CD4-positive, CD25-positive, alpha-beta regulatory T cell (primary cell): Measurements from ENCODE around the gene ZGPAT. TPM values are rescaled to one million over a fixed set of nuclear protein-coding genes. Genes with fewer than 3 reads are reported as not detected.
A peak's percentile ranks its signal among the peaks of the same experiment; 100 is the strongest.

Experiments
- ATAC-seq, 2 donors: fragments of 150-1000 bp; cut with Tn5 transposase; one replicate each; pipeline ENCODE4 v1.10.0; 2021; ENCODE audit warnings: low read depth in 2 of 2, moderate number of reproducible peaks in 2 of 2, moderate library complexity in 1 of 2
- DNase-seq, 3 donors: peaks; one replicate each; pipeline versions ENCODE4 v3.0.0 to v3.0.0-alpha.2; 2012 to 2022; ENCODE audit warnings: mixed read lengths in 1 of 3
- H3K27ac ChIP-seq: one replicate; pipeline ENCODE4 v1.7.0; 2013; ENCODE audit warnings: mild to moderate bottlenecking, low read length; ENCODE audit not compliant: insufficient read depth, poor library complexity, severe bottlenecking
- H3K27me3 ChIP-seq: one replicate; pipeline ENCODE4 v1.7.0; 2013; ENCODE audit warnings: low read length; ENCODE audit not compliant: control insufficient read depth, insufficient read depth
- H3K36me3 ChIP-seq: one replicate; pipeline ENCODE4 v1.7.0; 2013; ENCODE audit warnings: mild to moderate bottlenecking, low read length, moderate library complexity; ENCODE audit not compliant: control insufficient read depth, insufficient read depth
- H3K4me1 ChIP-seq: 2 replicates; pipeline ENCODE4 v1.7.0; 2013; ENCODE audit warnings: mild to moderate bottlenecking, low read length; ENCODE audit not compliant: insufficient read depth, control insufficient read depth, poor library complexity, severe bottlenecking
- H3K4me3 ChIP-seq: one replicate; pipeline ENCODE4 v1.7.0; 2013; ENCODE audit warnings: low read depth, mild to moderate bottlenecking, low read length, moderate library complexity
- H3K9me3 ChIP-seq, 2 experiments: 1 replicate in 1 of 2; 2 replicates in 1 of 2; pipeline ENCODE4 v1.7.0; 2013; ENCODE audit warnings: low read length in 2 of 2, mild to moderate bottlenecking in 1 of 2, moderate library complexity in 1 of 2; ENCODE audit not compliant: control insufficient read depth in 2 of 2
- H3K27ac Mint-ChIP-seq, 3 donors: one replicate each; pipeline ENCODE4 v1.8.0; 2020 to 2022; ENCODE audit warnings: mild to moderate bottlenecking in 3 of 3, mixed read lengths in 3 of 3, moderate library complexity in 2 of 3
- H3K27me3 Mint-ChIP-seq: one replicate; pipeline ENCODE4 v1.8.0; 2022; ENCODE audit warnings: mild to moderate bottlenecking, mixed read lengths
- H3K36me3 Mint-ChIP-seq: one replicate; pipeline ENCODE4 v1.8.0; 2020; ENCODE audit warnings: mixed read lengths
- H3K4me1 Mint-ChIP-seq, 4 donors: one replicate each; pipeline ENCODE4 v1.8.0; 2020 to 2022; ENCODE audit warnings: mixed read lengths in 4 of 4, mild to moderate bottlenecking in 1 of 4
- H3K4me3 Mint-ChIP-seq, 4 donors: one replicate each; pipeline ENCODE4 v1.8.0; 2020 to 2022; ENCODE audit warnings: mild to moderate bottlenecking in 4 of 4, mixed read lengths in 4 of 4, moderate library complexity in 3 of 4
- H3K9me3 Mint-ChIP-seq, 7 donors: one replicate each; pipeline ENCODE4 v1.8.0; 2020 to 2022; ENCODE audit warnings: mixed read lengths in 7 of 7, mild to moderate bottlenecking in 3 of 7, moderate library complexity in 2 of 7
- polyA plus RNA-seq, 4 donors: library from polyadenylated mRNA; unstranded; fragments of 300-500 nt; fragmentation: Illumina TruSeq; gene quantifications; one replicate each; pipeline ENCODE4 v1.2.3, GENCODE V29; 2021
- total RNA-seq: library from RNA; stranded (reverse); gene quantifications from one replicate; pipeline ENCODE4 v1.2.3, GENCODE V29; 2022

The ZGPAT gene
- total and polyA plus RNA-seq, 5 donors from 2014 or later = 34.0 to 51.5 (median 42.4) TPM

DNA sequence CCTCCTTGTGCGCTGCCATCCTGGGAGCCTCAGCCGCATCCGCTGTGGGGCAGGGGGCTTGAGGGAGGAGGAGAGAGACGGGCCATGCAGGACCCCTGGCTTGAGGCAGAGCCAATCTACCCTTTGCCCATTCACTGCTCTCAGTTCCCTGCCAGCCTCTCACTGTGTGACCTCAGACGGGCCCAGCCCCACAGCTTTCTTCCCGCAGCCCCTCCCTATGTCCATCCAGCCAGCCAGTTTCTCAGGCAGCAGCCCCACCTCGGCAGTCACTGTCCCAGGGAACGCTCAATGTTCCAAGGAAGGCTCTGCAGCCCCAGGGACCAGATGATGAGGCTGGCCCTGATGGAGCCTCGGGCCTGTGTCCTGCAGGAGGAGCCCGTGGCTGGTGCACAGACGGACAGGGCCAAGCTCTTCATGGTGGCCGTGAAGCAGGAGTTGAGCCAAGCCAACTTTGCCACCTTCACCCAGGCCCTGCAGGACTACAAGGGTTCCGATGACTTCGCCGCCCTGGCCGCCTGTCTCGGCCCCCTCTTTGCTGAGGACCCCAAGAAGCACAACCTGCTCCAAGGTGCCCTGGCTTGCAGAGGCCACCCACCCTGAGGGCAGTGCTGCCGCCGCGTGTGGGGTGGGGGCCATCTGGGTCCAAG is 15.3 kb upstream of the ZGPAT start:
- peaks cover 18% of the 10 kb centered on the region for H3K4me1 ChIP-seq
- H3K9me3 ChIP-seq = no peaks in the 10 kb centered on the region
- no peak overlapping the region for H3K4me3 Mint-ChIP-seq
- no peaks in the 10 kb centered on the region for H3K27me3 ChIP-seq
- DNase-seq = no peak
- no peak overlapping the region for H3K27ac ChIP-seq
- H3K27me3 Mint-ChIP-seq = no peaks in the 10 kb centered on the region
- H3K9me3 Mint-ChIP-seq = peaks cover 0 to 5% (median 0%) of the 10 kb centered on the region in 7 donors
- ATAC-seq = no peak
- H3K4me1 Mint-ChIP-seq = peaks cover 0 to 16% (median 0%) of the 10 kb centered on the region in 4 donors
- H3K36me3 Mint-ChIP-seq = no peaks in the 10 kb centered on the region
- H3K4me3 ChIP-seq = no peak overlapping the region
- no peaks in the 10 kb centered on the region for H3K36me3 ChIP-seq
- peak overlapping the region in 1 of 3 donors; percentile 71 for H3K27ac Mint-ChIP-seq

GRCh38 chr20:63693083-63693732 is 14.6 kb upstream of the ZGPAT start:
- Histone ChIP-seq H3K9me3 (no peaks in the 10 kb centered on the region), H3K4me1 (peaks cover 17% of the 10 kb centered on the region), H3K36me3 (no peaks in the 10 kb centered on the region), H3K4me3 (no peak overlapping the region), H3K27ac (no peak overlapping the region), H3K27me3 (no peaks in the 10 kb centered on the region)
- Mint-ChIP-seq H3K4me1 (peaks cover 0 to 15% (median 0%) of the 10 kb centered on the region in 4 donors), H3K36me3 (no peaks in the 10 kb centered on the region), H3K27me3 (no peaks in the 10 kb centered on the region), H3K9me3 (peaks cover 0 to 5% (median 0%) of the 10 kb centered on the region in 7 donors), H3K4me3 (no peak overlapping the region), H3K27ac (no peak overlapping the region)
- no peak for ATAC-seq
- DNase-seq = no peak

DNA sequence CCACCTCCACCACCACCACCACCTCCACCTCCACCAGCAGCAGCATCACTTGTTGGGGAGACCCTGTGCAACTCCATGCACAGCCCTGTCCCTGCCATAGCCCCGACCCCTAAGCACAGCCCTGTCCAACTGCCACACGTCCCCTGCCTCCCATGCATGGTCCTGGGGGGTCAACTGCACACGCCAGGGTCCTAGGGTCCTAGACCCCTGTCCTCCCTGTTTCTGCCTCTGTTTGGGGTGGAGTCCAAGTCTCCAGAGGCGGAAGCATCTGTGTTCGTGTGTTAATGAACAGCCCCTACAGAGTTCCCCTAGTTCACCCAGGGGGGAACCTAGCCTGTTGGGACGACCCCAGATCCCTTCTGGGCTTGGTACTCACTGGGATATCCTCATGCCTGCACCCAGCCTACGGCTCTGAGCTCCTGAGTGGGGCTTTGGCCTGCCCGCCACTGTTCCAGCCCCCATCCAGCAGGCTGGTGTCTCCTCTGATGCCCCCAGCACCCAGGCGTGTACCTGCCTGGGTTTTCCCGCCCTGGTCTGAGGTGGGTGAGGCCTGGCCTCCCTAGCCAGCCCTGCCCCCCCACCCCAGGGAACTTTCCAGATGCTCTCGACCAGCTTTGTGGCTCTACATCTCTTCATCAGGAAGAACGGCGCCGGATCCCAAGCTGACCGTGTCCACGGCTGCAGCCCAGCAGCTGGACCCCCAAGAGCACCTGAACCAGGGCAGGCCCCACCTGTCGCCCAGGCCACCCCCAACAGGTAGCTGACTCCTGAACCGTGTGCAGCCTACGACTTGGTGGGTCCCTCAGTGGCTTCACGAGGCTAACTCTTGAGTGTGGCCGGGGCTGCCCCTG is 13.9 kb upstream of the ZGPAT start:
- Mint-ChIP-seq H3K36me3 (no peaks in the 10 kb centered on the region), H3K27ac (peak overlapping the region in 1 of 3 donors; percentile 25), H3K4me1 (peaks cover 0 to 15% (median 0%) of the 10 kb centered on the region in 4 donors), H3K9me3 (peaks cover 0 to 5% (median 0%) of the 10 kb centered on the region in 7 donors), H3K4me3 (peak overlapping the region in 1 of 4 donors; percentile 68), H3K27me3 (no peaks in the 10 kb centered on the region)
- no peak overlapping the region for H3K27ac ChIP-seq
- no peaks in the 10 kb centered on the region for H3K9me3 ChIP-seq
- H3K4me3 ChIP-seq = no peak overlapping the region
- H3K4me1 ChIP-seq = peaks cover 17% of the 10 kb centered on the region
- DNase-seq (no peak), ATAC-seq (no peak)
- H3K27me3 ChIP-seq = no peaks in the 10 kb centered on the region
- H3K36me3 ChIP-seq = no peaks in the 10 kb centered on the region

DNA sequence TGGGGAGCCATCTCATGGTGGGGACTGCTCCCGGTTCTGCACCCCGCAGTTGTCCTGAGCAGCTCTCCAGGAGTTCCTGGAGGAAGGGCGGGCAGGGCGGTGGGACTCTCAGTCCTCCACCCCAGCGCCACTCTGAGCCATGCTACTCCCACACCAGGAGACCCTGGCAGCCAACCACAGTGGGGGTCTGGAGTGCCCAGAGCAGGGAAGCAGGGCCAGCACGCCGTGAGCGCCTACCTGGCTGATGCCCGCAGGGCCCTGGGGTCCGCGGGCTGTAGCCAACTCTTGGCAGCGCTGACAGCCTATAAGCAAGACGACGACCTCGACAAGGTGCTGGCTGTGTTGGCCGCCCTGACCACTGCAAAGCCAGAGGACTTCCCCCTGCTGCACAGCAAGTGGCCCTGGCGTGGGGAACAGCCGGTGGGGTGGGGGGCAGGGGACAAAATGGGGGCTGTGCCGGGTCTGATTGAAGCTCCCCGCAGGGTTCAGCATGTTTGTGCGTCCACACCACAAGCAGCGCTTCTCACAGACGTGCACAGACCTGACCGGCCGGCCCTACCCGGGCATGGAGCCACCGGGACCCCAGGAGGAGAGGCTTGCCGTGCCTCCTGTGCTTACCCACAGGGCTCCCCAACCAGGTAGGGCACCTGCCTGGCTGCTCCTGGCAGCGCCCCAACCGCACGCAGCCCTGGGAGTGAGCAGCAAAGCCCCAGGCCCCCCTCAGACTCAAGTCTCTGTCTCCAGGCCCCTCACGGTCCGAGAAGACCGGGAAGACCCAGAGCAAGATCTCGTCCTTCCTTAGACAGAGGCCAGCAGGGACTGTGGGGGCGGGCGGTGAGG is 13.0 kb upstream of the ZGPAT start:
- H3K4me3 Mint-ChIP-seq = no peak overlapping the region
- Histone ChIP-seq H3K4me3 (no peak overlapping the region), H3K27me3 (no peaks in the 10 kb centered on the region), H3K36me3 (no peaks in the 10 kb centered on the region), H3K9me3 (no peaks in the 10 kb centered on the region), H3K4me1 (peaks cover 17% of the 10 kb centered on the region), H3K27ac (no peak overlapping the region)
- peaks cover 0 to 5% (median 0%) of the 10 kb centered on the region in 7 donors for H3K9me3 Mint-ChIP-seq
- no peak for DNase-seq
- H3K4me1 Mint-ChIP-seq = peaks cover 0 to 15% (median 0%) of the 10 kb centered on the region in 4 donors
- no peaks in the 10 kb centered on the region for H3K36me3 Mint-ChIP-seq
- peak overlapping the region in 1 of 3 donors; percentile 48 for H3K27ac Mint-ChIP-seq
- no peak for ATAC-seq
- no peaks in the 10 kb centered on the region for H3K27me3 Mint-ChIP-seq

- no peak for DNase-seq
- H3K36me3 ChIP-seq = no peaks in the 10 kb centered on the region
- ATAC-seq = no peak
- Mint-ChIP-seq H3K36me3 (no peaks in the 10 kb centered on the region), H3K9me3 (peaks cover 0 to 5% (median 0%) of the 10 kb centered on the region in 7 donors), H3K27ac (peak overlapping the region in 1 of 3 donors; percentile 55), H3K4me1 (peaks cover 0 to 15% (median 0%) of the 10 kb centered on the region in 4 donors), H3K27me3 (no peaks in the 10 kb centered on the region), H3K4me3 (no peak overlapping the region)
- H3K27me3 ChIP-seq = no peaks in the 10 kb centered on the region
- H3K4me3 ChIP-seq = no peak overlapping the region
- no peak overlapping the region for H3K27ac ChIP-seq
- H3K4me1 ChIP-seq = peaks cover 17% of the 10 kb centered on the region
- no peaks in the 10 kb centered on the region for H3K9me3 ChIP-seq
Observed at GRCh38 chr20:63695424-63696305, 12.2 kb upstream of the ZGPAT start.

DNA sequence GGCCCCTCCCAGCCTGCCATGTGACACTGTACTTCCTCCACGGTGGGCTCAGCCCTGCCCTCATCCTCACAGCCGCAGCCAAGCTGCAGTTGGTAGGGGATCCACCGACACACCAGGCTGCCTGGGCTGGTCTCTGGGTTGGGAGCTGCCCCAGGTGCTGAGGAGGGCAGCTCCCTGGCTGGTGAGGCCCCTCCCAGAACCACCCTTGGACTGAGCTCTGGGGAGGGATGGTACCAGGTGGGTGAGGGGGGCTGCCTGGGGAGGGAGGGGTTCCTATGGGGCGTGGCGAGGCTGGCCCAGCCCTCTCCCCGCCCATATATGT is 11.6 kb upstream of the ZGPAT start:
- Mint-ChIP-seq H3K27ac (peak overlapping the region in 1 of 3 donors; percentile 55), H3K36me3 (no peaks in the 10 kb centered on the region), H3K4me1 (peaks cover 0 to 15% (median 0%) of the 10 kb centered on the region in 4 donors), H3K4me3 (peak overlapping the region in 1 of 4 donors; percentile 61), H3K27me3 (no peaks in the 10 kb centered on the region), H3K9me3 (peaks cover 0 to 5% (median 0%) of the 10 kb centered on the region in 7 donors)
- Histone ChIP-seq H3K9me3 (no peaks in the 10 kb centered on the region), H3K36me3 (no peaks in the 10 kb centered on the region), H3K4me3 (no peak overlapping the region), H3K4me1 (peaks cover 17% of the 10 kb centered on the region), H3K27me3 (no peaks in the 10 kb centered on the region), H3K27ac (no peak overlapping the region)
- ATAC-seq (peak; percentile 33 to 50), DNase-seq (peak in 2 of 3 donors; percentile 12 to 37)
